Measurements from ENCODE around the gene KRT86.
"Not testable (repeated sequence)": the region's sequence is repeated elsewhere in the genome, so short reads cannot be mapped to it uniquely, and the experiment has no call there.

Gene KRT86

GRCh38 chr12:52252175-52252615, 22.2 kb upstream of the KRT86 start:
- not testable (repeated sequence) for DNase-seq

- DNase-seq = no peak
Measured at GRCh38 chr12:52252728-52253343, 21.6 kb upstream of the KRT86 start.

GRCh38 chr12:52253391-52254179, 20.9 kb upstream of the KRT86 start:
- no peak for DNase-seq

- no peak for DNase-seq
Measured at GRCh38 chr12:52254180-52254964, 20.1 kb upstream of the KRT86 start.

GRCh38 chr12:52254965-52255751, 19.3 kb upstream of the KRT86 start:
- DNase-seq = no peak

GRCh38 chr12:52255926-52256583, 18.4 kb upstream of the KRT86 start:
- DNase-seq = no peak

GRCh38 chr12:52256584-52256935, 17.9 kb upstream of the KRT86 start:
- no peak for DNase-seq

GRCh38 chr12:52257074-52257551, 17.3 kb upstream of the KRT86 start:
- DNase-seq = no peak

- not testable (repeated sequence) for DNase-seq
Measured at GRCh38 chr12:52257922-52258321, 16.5 kb upstream of the KRT86 start.

- DNase-seq = no peak
Measured at GRCh38 chr12:52258335-52258901, 16.0 kb upstream of the KRT86 start.

- no peak for DNase-seq
Measured at GRCh38 chr12:52259657-52260243, 14.7 kb upstream of the KRT86 start.

- no peak for DNase-seq
Measured at GRCh38 chr12:52260361-52261207, 13.9 kb upstream of the KRT86 start.

GRCh38 chr12:52261208-52261484, 13.3 kb upstream of the KRT86 start:
- no peak for DNase-seq

- no peak for DNase-seq
Measured at GRCh38 chr12:52262286-52262685, 12.2 kb upstream of the KRT86 start.

GRCh38 chr12:52263761-52264434, 10.5 kb upstream of the KRT86 start:
- DNase-seq = no peak

GRCh38 chr12:52264435-52264825, 10.0 kb upstream of the KRT86 start:
- no peak for DNase-seq

GRCh38 chr12:52266514-52266913, 7.9 kb upstream of the KRT86 start:
- DNase-seq = no peak

GRCh38 chr12:52267266-52267665, 7.2 kb upstream of the KRT86 start:
- DNase-seq = no peak

GRCh38 chr12:52267699-52268098, 6.7 kb upstream of the KRT86 start:
- DNase-seq = no peak

GRCh38 chr12:52268212-52268611, 6.2 kb upstream of the KRT86 start:
- DNase-seq = no peak

All from cerebellar nuclear complex (tissue), 1 donor.